GM19043 (cell line): Measurements from ENCODE around the gene ADIPOR1.
"Not testable (repeated sequence)": the region's sequence is repeated elsewhere in the genome, so short reads cannot be mapped to it uniquely, and the experiment has no call there.

Source experiments
- ATAC-seq: cut with Tn5 transposase; IDR thresholded peaks from one replicate; pipeline ENCODE4 v1.9.1; 2021; ENCODE audit warnings: low read depth; ENCODE audit not compliant: unreplicated experiment

ADIPOR1 gene

GRCh38 chr1:202957733-202958543, at the start of gene ADIPOR1:
Gene ADIPOR1 (minus strand): TSS chr1:202958312. CDS start chr1:202951070, 7,242 bp downstream.
- ATAC-seq, result peak; percentile 99

GRCh38 chr1:203006948-203007871, 49.1 kb upstream of the ADIPOR1 start, which contains the start of gene TMEM183A:
Gene TMEM183A (plus strand): TSS chr1:203007374. CDS start chr1:203007466, 92 bp downstream.
- peak; percentile 91 for ATAC-seq

- not testable (repeated sequence) for ATAC-seq
These were observed 47.5 kb upstream of the ADIPOR1 start for GRCh38 chr1:203005395-203006142.

GRCh38 chr1:203002951-203003350, 44.8 kb upstream of the ADIPOR1 start:
- no peak for ATAC-seq

- ATAC-seq, result no peak
These were observed 43.9 kb upstream of the ADIPOR1 start for GRCh38 chr1:203001986-203002385.

- ATAC-seq, result no peak
These were observed 42.3 kb upstream of the ADIPOR1 start for GRCh38 chr1:203000217-203000944.

GRCh38 chr1:202998836-202999750, 41.0 kb upstream of the ADIPOR1 start:
- ATAC-seq, result no peak

- no peak for ATAC-seq
These were observed 36.6 kb upstream of the ADIPOR1 start for GRCh38 chr1:202994756-202995155.

- no peak for ATAC-seq
These were observed 33.0 kb upstream of the ADIPOR1 start for GRCh38 chr1:202991112-202991511.

- ATAC-seq, result no peak
These were observed 31.8 kb upstream of the ADIPOR1 start for GRCh38 chr1:202989879-202990278.

GRCh38 chr1:202987922-202988583, 29.9 kb upstream of the ADIPOR1 start:
- ATAC-seq, result no peak

- no peak for ATAC-seq
These were observed 29.1 kb upstream of the ADIPOR1 start for GRCh38 chr1:202987255-202987654.

- not testable (repeated sequence) for ATAC-seq
These were observed 28.0 kb upstream of the ADIPOR1 start for GRCh38 chr1:202986120-202986519.

GRCh38 chr1:202982715-202983430, 24.8 kb upstream of the ADIPOR1 start:
- no peak for ATAC-seq

- no peak for ATAC-seq
These were observed 23.8 kb upstream of the ADIPOR1 start for GRCh38 chr1:202981939-202982338.

GRCh38 chr1:202979459-202979858, 21.3 kb upstream of the ADIPOR1 start:
- no peak for ATAC-seq

- no peak for ATAC-seq
These were observed 18.5 kb upstream of the ADIPOR1 start for GRCh38 chr1:202976633-202977032.

GRCh38 chr1:202974856-202975255, 16.7 kb upstream of the ADIPOR1 start:
- ATAC-seq, result no peak
